HG02840 (cell line): ENCODE measurements around the gene FSD1.
A peak's percentile ranks its signal among the peaks of the same experiment; 100 is the strongest.
"Not testable (repeated sequence)": the region's sequence is repeated elsewhere in the genome, so short reads cannot be mapped to it uniquely, and the experiment has no call there.

Experiments used
- ATAC-seq: cut with Tn5 transposase; IDR thresholded peaks from one replicate; pipeline ENCODE4 v1.9.1; 2021; ENCODE audit warnings: mild to moderate bottlenecking, moderate library complexity, moderate number of reproducible peaks; ENCODE audit not compliant: unreplicated experiment, low FRiP score

The FSD1 gene

DNA sequence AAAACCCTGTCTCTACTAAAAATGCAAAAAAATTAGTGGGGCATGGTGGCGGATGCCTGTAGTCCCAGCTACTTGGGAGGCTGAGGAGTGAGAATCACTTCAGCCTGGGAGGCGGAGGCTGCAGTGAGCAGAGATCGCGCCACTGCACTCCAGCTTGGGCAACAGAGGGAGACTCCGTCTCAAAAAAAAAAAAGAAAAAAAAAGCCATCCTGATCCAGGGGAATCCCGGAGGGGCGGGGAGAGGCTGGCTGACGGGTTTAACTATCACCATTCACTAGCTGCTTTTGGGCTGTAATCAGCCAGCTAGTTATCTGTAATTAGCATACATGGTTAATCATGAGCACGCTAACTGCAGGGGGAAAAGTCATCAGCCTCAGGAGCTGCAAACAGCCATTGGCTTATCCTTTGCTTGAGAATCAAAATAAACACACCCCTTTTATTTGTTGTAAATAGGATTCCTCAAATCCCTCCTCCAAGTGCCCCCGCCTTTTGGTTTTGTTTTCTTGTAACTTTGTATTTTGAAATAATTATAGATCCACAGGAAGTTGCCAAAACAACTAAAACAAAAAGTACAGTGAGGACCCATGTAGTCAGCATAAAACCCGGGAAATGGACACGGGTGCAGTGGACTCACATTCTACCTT lies 9.6 kb downstream of the FSD1 start:
- no peak for ATAC-seq

DNA sequence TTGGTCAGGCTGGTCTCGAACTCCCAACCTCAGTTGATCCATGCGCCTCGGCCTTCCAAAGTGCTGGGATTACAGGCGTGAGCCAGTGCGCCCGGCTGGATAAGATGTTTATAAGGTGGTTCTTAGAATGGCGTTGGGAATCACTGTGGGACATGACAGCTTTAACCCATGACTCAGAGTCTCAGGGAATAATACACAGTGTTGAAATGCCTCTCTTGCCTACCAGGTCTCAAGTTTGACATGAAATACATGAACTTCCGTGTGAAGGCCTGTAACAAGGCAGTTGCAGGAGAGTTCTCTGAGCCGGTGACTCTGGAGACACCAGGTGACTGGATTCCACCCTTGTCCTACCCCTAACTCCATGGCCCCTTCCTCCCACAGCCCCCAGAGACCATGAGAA lies 12.6 kb downstream of the FSD1 start:
- ATAC-seq = no peak

DNA sequence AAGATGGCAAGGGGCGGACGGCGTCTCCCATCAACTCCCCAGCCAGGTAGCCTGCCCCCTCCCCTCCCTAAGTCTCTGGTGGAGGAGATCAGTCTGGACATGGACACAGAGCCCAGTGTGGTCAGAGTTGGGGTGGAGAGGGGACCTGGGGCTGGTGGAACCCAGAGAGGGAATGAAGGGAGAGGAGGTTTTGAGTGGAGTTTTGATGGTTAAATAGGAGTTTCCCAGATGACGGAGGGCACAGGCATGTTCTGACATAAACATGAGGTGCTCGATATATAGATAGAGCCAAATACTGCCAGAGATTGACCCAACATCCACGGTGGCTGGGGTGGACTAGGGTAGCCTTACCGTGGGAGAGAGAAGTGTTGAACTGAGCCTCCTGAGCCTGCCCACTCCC lies 14.1 kb downstream of the FSD1 start:
- ATAC-seq = no peak

DNA sequence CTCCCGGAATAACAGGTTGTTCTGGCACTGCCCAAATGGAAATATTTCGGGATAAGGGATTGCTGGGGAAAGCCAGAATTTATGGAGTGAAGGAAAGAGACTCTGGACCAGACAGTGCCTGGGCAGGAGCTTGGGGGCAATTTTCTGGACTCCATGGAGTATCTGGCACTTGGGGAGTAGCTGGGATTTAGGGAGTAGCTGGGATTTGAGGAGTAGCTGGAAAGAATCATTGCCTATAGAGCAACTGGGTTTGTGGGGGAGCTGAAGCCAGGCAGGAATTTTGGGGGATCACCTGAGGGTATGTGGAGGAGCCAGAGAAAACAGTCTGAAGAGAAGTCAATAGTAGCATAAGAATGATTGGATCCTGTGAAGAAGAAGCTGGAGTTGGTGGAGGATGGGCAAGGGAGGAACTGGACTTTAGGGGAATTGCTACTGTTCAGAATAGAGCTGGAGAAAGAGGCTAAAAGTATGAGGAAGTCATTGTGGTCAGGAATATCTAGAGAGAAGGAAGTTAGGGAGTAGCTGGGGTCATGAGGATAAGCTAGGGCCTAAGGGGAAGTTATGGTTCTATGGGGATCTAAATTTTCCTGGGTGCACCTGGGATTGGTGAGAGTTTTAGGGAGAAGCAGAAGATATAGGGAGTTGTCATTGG lies 14.8 kb downstream of the FSD1 start:
- no peak for ATAC-seq

DNA sequence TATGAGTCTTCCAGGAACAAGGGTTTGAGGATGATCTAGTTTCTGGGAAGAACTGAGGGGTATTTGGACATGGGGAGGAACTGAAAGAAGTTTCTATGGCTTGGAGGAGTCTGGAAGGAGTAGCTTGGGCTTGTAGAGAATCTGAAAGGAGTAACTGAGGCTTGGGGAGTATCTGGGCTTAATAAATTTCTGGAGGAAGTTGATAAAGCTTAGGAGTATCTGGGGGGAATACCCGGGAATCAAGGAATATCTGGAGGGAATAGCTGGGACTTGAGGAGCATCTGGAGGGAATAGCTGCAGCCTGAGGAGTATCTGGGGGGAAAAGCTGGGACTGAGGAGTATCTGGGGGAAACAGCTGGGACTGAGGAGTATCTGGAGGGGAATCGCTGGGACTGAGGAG lies 16.0 kb downstream of the FSD1 start:
- no peak for ATAC-seq

DNA sequence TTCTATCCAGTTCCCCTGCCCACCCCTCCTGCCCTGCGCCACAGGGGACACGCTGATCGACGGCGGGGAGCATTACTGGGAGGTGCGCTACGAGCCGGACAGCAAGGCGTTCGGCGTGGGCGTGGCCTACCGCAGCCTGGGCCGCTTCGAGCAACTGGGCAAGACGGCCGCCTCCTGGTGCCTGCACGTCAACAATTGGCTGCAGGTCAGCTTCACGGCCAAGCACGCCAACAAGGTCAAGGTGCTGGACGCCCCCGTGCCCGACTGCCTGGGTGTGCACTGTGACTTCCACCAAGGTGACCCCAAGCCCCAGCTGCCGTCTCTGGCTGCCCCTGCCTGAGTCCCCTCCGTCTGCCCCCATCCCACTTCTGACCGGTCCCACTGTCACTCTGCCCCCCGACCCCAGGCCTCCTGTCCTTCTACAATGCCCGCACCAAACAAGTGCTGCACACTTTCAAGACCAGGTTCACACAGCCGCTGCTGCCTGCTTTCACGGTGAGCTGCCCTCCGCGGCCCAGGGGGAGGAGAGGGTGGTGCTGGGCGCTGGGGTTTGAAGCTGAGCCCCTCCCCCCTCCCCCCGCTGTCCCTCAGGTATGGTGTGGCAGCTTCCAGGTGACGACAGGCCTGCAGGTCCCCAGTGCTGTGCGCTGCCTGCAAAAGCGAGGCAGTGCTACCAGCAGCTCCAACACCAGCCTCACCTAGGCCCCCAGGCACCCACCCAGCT lies 18.7 kb downstream of the FSD1 start:
- no peak for ATAC-seq

DNA sequence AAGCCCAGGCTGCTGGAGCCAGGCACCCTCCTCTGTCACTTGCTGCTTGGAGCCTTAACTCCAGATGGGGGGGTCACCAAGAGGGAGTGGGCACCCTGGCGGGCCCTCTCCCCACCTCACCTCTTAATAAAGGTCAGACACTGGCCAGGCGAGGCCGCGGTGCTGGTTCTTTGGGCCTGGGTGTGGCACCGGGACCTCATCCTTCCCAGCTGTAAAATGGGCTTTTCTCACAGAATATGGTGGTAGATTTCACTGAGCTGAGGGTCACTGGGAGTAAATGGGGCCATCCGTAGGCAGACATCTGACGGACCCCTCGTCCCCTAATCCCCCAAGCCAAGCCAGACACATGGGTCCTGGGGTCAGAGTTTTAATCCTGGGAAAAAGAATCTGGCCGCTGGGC lies 19.3 kb downstream of the FSD1 start:
- no peak for ATAC-seq

DNA sequence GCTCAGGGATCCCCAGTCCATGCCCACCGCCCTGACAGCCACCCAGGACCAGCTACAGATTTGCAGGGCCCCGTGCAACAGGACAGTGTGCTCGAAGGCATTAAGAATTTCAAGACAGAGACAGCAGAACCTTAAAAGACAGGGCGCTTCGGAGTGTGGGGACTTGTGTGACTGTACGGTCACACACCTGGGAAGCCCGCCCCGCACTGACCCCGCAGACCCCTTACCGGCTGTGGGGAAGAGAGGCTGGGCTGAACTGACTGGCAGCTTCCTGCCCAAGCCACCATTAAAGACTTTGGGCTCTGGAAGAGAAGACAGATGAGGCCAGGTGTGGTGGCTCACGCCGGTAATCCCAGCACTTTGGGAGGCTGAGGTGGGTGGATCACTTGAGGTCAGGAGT lies 19.8 kb downstream of the FSD1 start:
- no peak for ATAC-seq

DNA sequence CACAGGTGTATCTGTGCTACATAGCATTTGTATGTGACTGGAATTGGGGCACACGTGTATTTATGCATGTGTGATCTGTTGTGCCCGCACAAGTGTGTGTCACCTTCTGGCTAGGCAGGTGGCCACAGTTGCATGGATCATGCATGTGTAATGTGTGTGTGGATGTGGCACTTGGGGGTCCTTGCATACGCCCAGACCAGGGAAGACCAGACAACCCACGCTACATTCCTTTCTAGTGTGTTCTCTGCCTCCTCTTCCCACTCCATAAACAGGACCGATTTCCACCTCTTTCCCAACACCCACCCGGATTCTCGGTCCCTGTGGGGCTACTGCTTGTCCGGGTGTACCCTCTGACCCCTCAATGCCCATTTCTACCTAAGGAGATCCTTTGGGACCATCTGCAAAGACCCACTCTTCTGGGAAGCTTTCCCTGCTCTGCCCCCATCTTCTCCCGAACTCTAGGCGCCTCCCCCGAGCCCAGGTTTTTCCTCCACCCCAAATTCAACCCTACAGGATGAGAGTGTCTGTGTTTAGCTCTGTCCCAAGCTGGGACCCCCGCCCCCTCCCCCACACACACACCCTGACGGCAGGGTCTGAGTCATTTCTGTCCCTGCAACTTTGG lies 21.9 kb downstream of the FSD1 start:
- no peak for ATAC-seq

DNA sequence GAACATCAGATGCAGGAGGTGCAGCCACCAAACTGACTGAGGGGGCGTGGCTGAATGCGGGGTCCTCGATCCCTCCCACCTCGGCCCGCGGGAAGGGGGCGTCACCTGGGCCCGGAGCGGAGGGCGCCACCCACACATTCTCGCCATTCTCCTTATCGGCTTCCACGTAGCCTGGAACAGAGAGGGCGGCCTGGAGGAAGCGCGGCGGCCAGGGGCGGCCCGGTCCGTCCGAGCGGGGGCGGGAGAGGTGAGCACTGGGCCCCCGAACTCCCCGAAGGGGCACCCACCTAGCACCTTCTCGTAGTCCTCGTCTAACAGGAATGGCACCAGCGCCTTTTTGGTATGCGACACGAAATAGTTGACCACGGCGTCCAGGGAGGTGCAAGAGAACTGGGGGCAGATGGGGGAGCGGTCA lies 22.4 kb downstream of the FSD1 start:
- ATAC-seq = no peak

DNA sequence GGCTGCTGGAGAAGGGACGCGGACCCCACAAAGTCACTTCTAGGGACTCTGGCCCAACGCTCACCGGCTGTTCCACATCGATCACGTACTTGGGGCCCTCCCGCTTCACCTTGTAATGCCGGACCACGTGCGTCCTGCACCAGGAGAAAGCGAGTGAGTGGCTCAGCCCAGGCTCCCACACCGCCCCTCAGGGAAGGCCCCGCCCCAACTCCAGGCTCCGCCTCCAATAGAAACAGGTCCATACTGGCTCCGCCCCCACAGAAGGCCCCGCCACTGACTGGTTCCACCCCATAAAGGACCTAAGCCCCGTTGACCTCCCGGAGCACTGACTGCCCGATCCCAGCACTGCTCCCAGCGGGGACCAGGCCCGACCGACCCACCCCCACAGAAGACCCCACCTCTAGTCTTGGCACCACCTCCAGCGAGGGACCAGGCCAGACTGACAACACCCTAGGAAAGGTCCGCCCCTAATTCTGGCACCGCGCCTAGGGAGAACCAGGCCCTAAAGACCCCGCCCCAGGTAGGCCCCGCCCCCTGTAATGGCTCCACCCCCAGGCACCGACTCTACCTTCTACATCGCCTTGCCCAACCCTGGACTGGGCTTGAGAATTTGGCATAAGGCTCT lies 23.0 kb downstream of the FSD1 start:
- no peak for ATAC-seq

DNA sequence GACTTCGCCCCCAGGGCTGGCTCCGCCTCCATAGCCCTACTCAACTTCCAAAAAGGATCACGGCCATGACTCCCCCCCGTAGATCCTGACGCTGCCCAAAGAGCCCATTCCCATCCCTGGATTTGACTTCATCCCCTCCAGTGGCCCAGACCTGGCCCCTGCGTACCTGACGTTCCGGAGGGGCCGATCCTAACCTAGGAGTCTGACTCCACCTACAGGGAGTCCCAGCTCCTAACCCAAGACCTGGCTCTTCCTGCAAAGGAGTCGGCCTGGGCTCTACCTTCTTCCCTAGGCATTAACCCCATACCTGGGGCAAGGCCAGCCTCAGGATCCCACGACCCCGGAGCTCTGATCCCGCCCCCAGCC lies 23.5 kb downstream of the FSD1 start:
- peak; percentile 7 for ATAC-seq

DNA sequence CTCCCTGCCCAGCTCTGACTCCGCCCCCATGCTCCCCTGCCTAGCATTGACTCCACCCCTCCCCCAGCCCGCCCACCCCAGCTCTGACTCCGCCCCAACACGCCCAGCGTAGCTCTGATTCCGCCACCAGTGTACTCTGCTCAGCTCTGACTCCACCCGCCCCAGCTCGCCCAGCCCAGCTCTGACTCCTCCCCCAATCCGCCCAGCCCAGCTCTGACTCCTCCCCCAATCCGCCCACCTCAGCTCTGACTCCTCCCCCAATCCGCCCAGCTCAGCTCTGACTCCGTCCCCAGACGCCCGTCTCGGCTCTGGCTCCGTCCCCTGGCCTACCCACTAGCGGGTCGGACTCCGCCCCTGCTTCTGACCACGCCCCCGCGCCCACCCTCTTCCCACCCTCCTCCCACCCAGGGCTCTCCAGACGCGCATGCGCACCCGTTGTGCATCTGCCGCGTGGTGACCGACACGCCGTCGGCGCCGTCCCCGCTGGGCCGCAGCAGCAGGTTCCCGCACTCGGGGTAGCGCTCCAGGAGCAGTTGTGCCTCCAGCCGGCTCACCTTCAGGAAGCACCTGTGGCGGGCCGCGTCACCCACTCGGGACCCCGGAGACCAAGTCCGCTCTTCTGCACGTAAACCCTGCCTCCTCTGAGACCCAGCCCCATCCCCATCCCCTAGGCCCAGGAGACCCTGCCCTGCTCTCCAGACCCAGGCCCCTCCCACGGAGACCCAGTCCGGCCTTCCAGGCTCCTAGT lies 24.0 kb downstream of the FSD1 start:
- ATAC-seq = peak; percentile 73

DNA sequence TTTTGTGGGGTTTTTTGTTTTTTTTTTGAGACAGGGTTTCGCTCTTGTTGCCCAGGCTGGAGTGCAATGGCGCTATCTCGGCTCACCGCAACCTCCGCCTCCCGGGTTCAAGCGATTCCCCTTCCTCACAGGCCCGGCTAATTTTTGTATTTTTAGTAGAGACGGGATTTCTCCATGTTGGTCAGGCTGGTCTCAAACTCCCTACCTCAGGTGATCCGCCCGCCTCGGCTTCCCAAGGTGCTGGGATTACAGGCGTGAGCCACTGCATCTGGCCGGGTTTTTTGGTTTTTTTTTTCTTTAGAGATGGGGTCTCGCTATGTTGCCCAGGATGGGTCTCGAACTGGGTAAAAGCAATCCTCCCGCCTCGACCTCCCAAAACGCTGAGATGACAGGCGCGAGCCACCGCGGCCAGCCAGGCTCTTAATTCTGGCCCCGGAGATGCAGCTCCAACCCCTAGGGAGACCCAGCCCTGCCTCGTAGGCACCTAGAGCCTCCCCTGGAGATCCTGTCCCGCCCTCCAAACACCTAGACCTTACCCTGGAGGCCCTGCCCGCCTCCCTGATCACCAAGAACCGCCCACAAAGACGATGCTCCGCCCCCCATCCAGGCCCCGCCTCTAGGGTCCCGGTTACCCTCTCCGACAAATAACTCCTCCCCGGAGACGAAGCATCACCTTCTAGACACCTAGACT lies 24.7 kb downstream of the FSD1 start:
- not testable (repeated sequence) for ATAC-seq

DNA sequence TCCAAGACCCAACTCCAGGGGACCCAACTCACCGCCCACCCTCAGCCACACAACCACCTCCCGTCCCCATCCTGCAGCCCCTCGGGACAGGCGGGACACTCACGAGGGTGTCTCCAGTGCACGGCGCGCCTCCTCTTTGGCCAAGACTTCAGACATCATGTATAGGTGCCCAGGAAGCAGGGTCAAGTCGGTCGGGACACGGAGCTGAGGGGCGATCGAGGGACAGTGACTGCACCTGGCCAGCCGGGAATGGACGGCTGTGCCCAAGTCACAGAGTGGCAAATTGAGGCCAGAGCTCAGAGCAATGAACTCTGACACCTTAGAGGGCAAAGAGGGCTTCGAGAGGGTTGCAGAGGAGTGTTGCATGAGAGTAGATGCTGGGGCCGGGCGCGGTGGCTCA lies 25.5 kb downstream of the FSD1 start:
- ATAC-seq = no peak

DNA sequence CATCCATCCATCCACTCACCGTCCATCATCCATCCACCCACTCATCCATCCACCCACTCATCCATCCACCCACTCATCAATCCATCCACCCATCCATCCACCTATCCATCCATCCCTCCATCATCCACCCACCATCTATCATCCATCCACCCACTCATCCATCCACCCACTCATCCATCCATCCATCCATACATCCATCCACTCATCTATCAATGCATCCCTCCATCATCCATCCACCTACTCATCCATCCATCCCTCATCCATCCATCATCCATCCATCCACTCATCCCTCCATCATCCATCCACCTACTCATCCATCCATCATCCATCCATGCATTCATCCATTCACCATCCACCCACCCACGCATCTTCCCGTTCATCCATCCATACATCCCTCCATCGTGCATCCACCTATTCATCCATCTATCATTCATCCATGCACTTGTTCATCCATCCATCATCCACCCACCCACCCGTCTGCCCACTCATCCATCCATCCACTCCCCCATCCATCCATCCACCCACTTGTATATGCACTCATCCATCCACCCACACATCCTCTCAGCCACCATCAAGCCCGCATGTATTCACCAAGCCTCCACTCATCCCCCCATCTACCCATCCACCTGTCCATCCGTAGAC lies 30.7 kb downstream of the FSD1 start:
- ATAC-seq = no peak

DNA sequence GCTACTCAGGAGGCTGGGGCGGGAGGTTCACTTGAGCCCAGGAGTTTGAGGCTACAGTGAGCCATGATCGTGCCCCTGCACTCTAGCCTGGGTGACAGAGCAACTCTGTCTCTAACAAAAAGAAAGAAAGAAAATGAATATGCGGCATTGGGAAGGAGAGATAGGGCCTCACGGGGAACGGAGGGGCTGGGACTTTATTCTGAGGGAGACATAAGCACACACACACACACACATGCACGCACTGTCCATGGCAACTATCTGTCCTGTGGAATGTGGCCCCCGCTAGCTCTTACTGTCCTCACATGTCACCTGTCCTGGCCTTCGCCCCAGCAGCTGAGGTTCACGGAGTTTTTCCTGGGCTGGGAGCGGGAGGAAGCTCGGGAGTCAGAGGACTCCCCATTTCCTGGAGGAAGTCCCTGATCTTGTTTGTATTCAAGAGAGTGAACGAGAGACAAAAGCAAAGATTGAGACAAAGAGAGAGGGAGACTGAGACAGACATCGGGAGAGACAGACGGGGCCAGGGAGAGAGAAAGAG lies 33.6 kb downstream of the FSD1 start:
- ATAC-seq = no peak

DNA sequence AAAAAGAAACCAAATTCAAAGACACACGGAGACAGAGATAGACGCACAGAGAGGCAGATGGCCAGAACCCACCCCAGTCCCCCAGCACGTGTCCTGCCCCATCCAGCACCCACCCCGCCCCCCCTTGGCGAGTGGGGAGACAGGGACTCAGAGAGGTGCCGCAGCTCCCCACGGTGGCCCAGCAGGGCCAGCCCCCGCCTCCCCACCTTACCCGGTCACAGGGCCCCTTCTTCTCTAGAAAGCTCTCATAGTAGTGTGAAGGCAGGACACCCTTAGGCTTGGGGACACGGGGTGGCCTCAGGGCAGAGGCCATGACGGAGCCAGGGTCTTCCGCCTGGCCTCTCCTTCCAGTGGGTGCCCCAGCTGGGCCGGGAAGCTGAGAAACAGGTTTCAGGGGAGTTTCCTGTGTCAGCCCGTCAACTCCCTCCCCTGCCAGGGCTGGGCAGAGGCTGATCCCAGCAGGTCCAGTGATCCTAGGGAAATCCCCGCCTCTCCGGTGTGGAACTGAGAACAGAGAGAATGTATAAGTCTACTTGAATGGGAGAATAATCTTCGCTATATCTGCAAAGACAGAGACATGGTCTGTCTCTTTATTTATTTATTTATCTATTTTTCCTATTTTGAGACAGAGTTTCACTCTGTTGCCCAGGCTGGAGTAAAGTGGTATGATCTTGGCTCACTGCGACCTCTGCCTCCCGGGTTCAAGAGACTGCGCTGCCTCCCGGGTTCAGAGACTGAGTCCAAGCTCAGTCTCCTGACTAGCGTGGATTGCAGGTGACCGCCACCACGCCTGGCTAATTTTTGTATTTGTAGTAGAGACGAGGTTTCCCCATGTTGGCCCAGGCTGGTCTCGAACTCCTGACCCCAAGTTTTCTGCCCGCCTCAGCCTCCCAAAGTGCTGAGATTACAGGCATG lies 34.3 kb downstream of the FSD1 start, which contains the start of gene STAP2:
Gene STAP2, minus strand, starts transcription at position 387 of the 915 bp plus-strand sequence. Its CDS starts 74 bp downstream, at position 313.
- ATAC-seq = no peak
